Measurements from ENCODE around the gene FAM20C.
"Not testable (repeated sequence)": the region's sequence is repeated elsewhere in the genome, so short reads cannot be mapped to it uniquely, and the experiment has no call there.

Gene FAM20C

GRCh38 chr7:261341-262250 lies 69.2 kb downstream of the FAM20C start:
- DNase-seq, result no peak

GRCh38 chr7:262251-262572 lies 69.8 kb downstream of the FAM20C start:
- DNase-seq, result no peak

- DNase-seq, result not testable (repeated sequence)
Observed at GRCh38 chr7:262631-263311, 70.4 kb downstream of the FAM20C start.

- not testable (repeated sequence) for DNase-seq
Observed at GRCh38 chr7:263483-264351, 71.3 kb downstream of the FAM20C start.

- no peak for DNase-seq
Observed at GRCh38 chr7:264541-265191, 72.3 kb downstream of the FAM20C start.

- DNase-seq, result no peak
Observed at GRCh38 chr7:265192-265997, 73.0 kb downstream of the FAM20C start.

GRCh38 chr7:265998-266850 lies 73.9 kb downstream of the FAM20C start:
- DNase-seq, result no peak

GRCh38 chr7:266851-267840 lies 74.8 kb downstream of the FAM20C start:
- no peak for DNase-seq

- no peak for DNase-seq
Observed at GRCh38 chr7:268991-269390, 76.6 kb downstream of the FAM20C start.

GRCh38 chr7:269721-270120 lies 77.3 kb downstream of the FAM20C start:
- no peak for DNase-seq

GRCh38 chr7:270351-270983 lies 78.1 kb downstream of the FAM20C start:
- no peak for DNase-seq

- no peak for DNase-seq
Observed at GRCh38 chr7:271266-272107, 79.1 kb downstream of the FAM20C start.

- DNase-seq, result no peak
Observed at GRCh38 chr7:272108-272615, 79.8 kb downstream of the FAM20C start.

- no peak for DNase-seq
Observed at GRCh38 chr7:272631-273030, 80.3 kb downstream of the FAM20C start.

- DNase-seq, result no peak
Observed at GRCh38 chr7:273327-273726, 81.0 kb downstream of the FAM20C start.

- DNase-seq, result no peak
Observed at GRCh38 chr7:274266-274665, 81.9 kb downstream of the FAM20C start.

GRCh38 chr7:276230-276835 lies 84.0 kb downstream of the FAM20C start:
- no peak for DNase-seq

- no peak for DNase-seq
Observed at GRCh38 chr7:277228-277627, 84.9 kb downstream of the FAM20C start.
